Naive B cell (primary cell): Measurements from ENCODE around the gene TSHZ2. TPM values are rescaled to one million over a fixed set of nuclear protein-coding genes. Genes with fewer than 3 reads are reported as not detected.

Experiments used
- ATAC-seq, 2 donors: fragments of 150-1000 bp; cut with Tn5 transposase; 2 replicates each; pipeline ENCODE4 v1.10.0; 2021; ENCODE audit warnings: low read depth in 2 of 2, mild to moderate bottlenecking in 2 of 2, moderate library complexity in 2 of 2
- DNase-seq: peaks from one replicate; pipeline ENCODE4 v3.0.0; 2022
- H3K27ac Mint-ChIP-seq, 6 donors: one replicate each; pipeline ENCODE4 v1.8.0; 2020 to 2022; ENCODE audit warnings: mild to moderate bottlenecking in 6 of 6, mixed read lengths in 6 of 6, moderate library complexity in 5 of 6, inconsistent platforms in 2 of 6
- H3K27me3 Mint-ChIP-seq, 3 donors: one replicate each; pipeline ENCODE4 v1.8.0; 2021 to 2022; ENCODE audit warnings: mixed read lengths in 3 of 3, mild to moderate bottlenecking in 1 of 3
- H3K36me3 Mint-ChIP-seq, 2 donors: one replicate each; pipeline ENCODE4 v1.8.0; 2020 to 2022; ENCODE audit warnings: mixed read lengths in 2 of 2, inconsistent platforms in 1 of 2, mild to moderate bottlenecking in 1 of 2
- H3K4me1 Mint-ChIP-seq, 3 donors: one replicate each; pipeline ENCODE4 v1.8.0; 2020 to 2022; ENCODE audit warnings: mixed read lengths in 3 of 3, inconsistent platforms in 1 of 3, mild to moderate bottlenecking in 1 of 3, moderate library complexity in 1 of 3
- H3K4me3 Mint-ChIP-seq, 8 donors: one replicate each; pipeline ENCODE4 v1.8.0; 2020 to 2022; ENCODE audit warnings: mild to moderate bottlenecking in 8 of 8, mixed read lengths in 8 of 8, moderate library complexity in 8 of 8, inconsistent platforms in 2 of 8
- H3K9me3 Mint-ChIP-seq, 7 donors: one replicate each; pipeline ENCODE4 v1.8.0; 2020 to 2022; ENCODE audit warnings: mixed read lengths in 7 of 7, mild to moderate bottlenecking in 5 of 7, inconsistent platforms in 2 of 7, moderate library complexity in 1 of 7
- polyA plus RNA-seq, 6 donors: library from polyadenylated mRNA; unstranded; fragments of 300-500 nt; fragmentation: Illumina TruSeq; gene quantifications; one replicate each; pipeline ENCODE4 v1.2.3, GENCODE V29; 2021; ENCODE audit warnings: low read depth in 6 of 6

The TSHZ2 gene
- polyA plus RNA-seq, 6 donors from 2014 or later = 0.04 to 0.32 (median 0.13) TPM; not detected in 2

- H3K4me1 Mint-ChIP-seq = no peaks in the 10 kb centered on the region
- no peak overlapping the region for H3K27ac Mint-ChIP-seq
- DNase-seq (no peak), ATAC-seq (no peak)
- H3K27me3 Mint-ChIP-seq = peaks cover 10 to 29% (median 23%) of the 10 kb centered on the region in 3 donors
- no peaks in the 10 kb centered on the region for H3K36me3 Mint-ChIP-seq
- peaks cover 0 to 2% (median 0%) of the 10 kb centered on the region in 7 donors for H3K9me3 Mint-ChIP-seq
- no peak overlapping the region for H3K4me3 Mint-ChIP-seq
These were observed 158.6 kb downstream of the TSHZ2 start for GRCh38 chr20:53130795-53131194.

- no peaks in the 10 kb centered on the region for H3K36me3 Mint-ChIP-seq
- peaks cover 5 to 28% (median 23%) of the 10 kb centered on the region in 3 donors for H3K27me3 Mint-ChIP-seq
- DNase-seq (no peak), ATAC-seq (no peak)
- H3K4me1 Mint-ChIP-seq = no peaks in the 10 kb centered on the region
- H3K27ac Mint-ChIP-seq = no peak overlapping the region
- no peak overlapping the region for H3K4me3 Mint-ChIP-seq
- H3K9me3 Mint-ChIP-seq = no peaks in the 10 kb centered on the region
These were observed 161.0 kb downstream of the TSHZ2 start for GRCh38 chr20:53133125-53133524.

- ATAC-seq (no peak), DNase-seq (no peak)
- no peak overlapping the region for H3K4me3 Mint-ChIP-seq
- H3K4me1 Mint-ChIP-seq = no peaks in the 10 kb centered on the region
- no peak overlapping the region for H3K27ac Mint-ChIP-seq
- H3K36me3 Mint-ChIP-seq = no peaks in the 10 kb centered on the region
- H3K9me3 Mint-ChIP-seq = no peaks in the 10 kb centered on the region
- H3K27me3 Mint-ChIP-seq = peaks cover 9 to 32% (median 28%) of the 10 kb centered on the region in 3 donors
These were observed 161.5 kb downstream of the TSHZ2 start for GRCh38 chr20:53133628-53134027.

- ATAC-seq = no peak
- Mint-ChIP-seq H3K27me3 (peaks cover 13 to 36% (median 34%) of the 10 kb centered on the region in 3 donors), H3K4me1 (no peaks in the 10 kb centered on the region)
These were observed 164.3 kb downstream of the TSHZ2 start for GRCh38 chr20:53136473-53136872.

GRCh38 chr20:53138454-53139262 is 166.5 kb downstream of the TSHZ2 start:
- no peak overlapping the region for H3K4me3 Mint-ChIP-seq
- no peaks in the 10 kb centered on the region for H3K4me1 Mint-ChIP-seq
- H3K9me3 Mint-ChIP-seq = peaks cover 0 to 8% (median 2%) of the 10 kb centered on the region in 7 donors
- DNase-seq (no peak), ATAC-seq (no peak)
- no peaks in the 10 kb centered on the region for H3K36me3 Mint-ChIP-seq
- H3K27ac Mint-ChIP-seq = no peak overlapping the region
- peaks cover 13 to 35% (median 25%) of the 10 kb centered on the region in 3 donors for H3K27me3 Mint-ChIP-seq

More at GRCh38 chr20:53136473-53136872, 164.3 kb downstream of the TSHZ2 start:
- DNase-seq = no peak
- no peak overlapping the region for H3K27ac Mint-ChIP-seq
- no peaks in the 10 kb centered on the region for H3K36me3 Mint-ChIP-seq
- H3K4me3 Mint-ChIP-seq = no peak overlapping the region
- H3K9me3 Mint-ChIP-seq = peaks cover 0 to 2% (median 0%) of the 10 kb centered on the region in 7 donors

- no peak overlapping the region for H3K27ac Mint-ChIP-seq
- no peaks in the 10 kb centered on the region for H3K4me1 Mint-ChIP-seq
- H3K36me3 Mint-ChIP-seq = no peaks in the 10 kb centered on the region
- no peak overlapping the region for H3K4me3 Mint-ChIP-seq
- peaks cover 8 to 38% (median 11%) of the 10 kb centered on the region in 3 donors for H3K27me3 Mint-ChIP-seq
- ATAC-seq (no peak), DNase-seq (no peak)
- peaks cover 0 to 8% (median 2%) of the 10 kb centered on the region in 7 donors for H3K9me3 Mint-ChIP-seq
These were observed 169.3 kb downstream of the TSHZ2 start for GRCh38 chr20:53141201-53142050.

GRCh38 chr20:53142225-53143127 is 170.3 kb downstream of the TSHZ2 start:
- ATAC-seq (no peak), DNase-seq (no peak)
- Mint-ChIP-seq H3K27me3 (peaks cover 8 to 34% (median 8%) of the 10 kb centered on the region in 3 donors), H3K27ac (peak overlapping the region in 1 of 6 donors; percentile 33), H3K4me1 (no peaks in the 10 kb centered on the region), H3K9me3 (peaks cover 0 to 8% (median 2%) of the 10 kb centered on the region in 7 donors), H3K4me3 (peak overlapping the region in 1 of 8 donors; percentile 71), H3K36me3 (no peaks in the 10 kb centered on the region)

- Mint-ChIP-seq H3K4me1 (peaks cover 0 to 3% (median 0%) of the 10 kb centered on the region in 3 donors), H3K9me3 (peaks cover 0 to 8% (median 0%) of the 10 kb centered on the region in 7 donors), H3K36me3 (no peaks in the 10 kb centered on the region), H3K27ac (no peak overlapping the region), H3K4me3 (no peak overlapping the region), H3K27me3 (peaks cover 3 to 28% (median 20%) of the 10 kb centered on the region in 3 donors)
- ATAC-seq (no peak), DNase-seq (no peak)
These were observed 174.2 kb downstream of the TSHZ2 start for GRCh38 chr20:53146201-53146891.

- no peak for DNase-seq
- Mint-ChIP-seq H3K27me3 (peaks cover 16 to 32% (median 30%) of the 10 kb centered on the region in 3 donors), H3K36me3 (no peaks in the 10 kb centered on the region), H3K4me1 (peaks cover 0 to 3% (median 0%) of the 10 kb centered on the region in 3 donors), H3K9me3 (no peaks in the 10 kb centered on the region), H3K27ac (no peak overlapping the region), H3K4me3 (no peak overlapping the region)
- no peak for ATAC-seq
These were observed 176.6 kb downstream of the TSHZ2 start for GRCh38 chr20:53148771-53149147.

- Mint-ChIP-seq H3K9me3 (no peaks in the 10 kb centered on the region), H3K27ac (no peak overlapping the region), H3K4me1 (peaks cover 0 to 3% (median 0%) of the 10 kb centered on the region in 3 donors)
These were observed 177.2 kb downstream of the TSHZ2 start for GRCh38 chr20:53149148-53149889.

GRCh38 chr20:53149890-53150205 is 177.7 kb downstream of the TSHZ2 start:
- Mint-ChIP-seq H3K27me3 (peaks cover 22 to 36% (median 32%) of the 10 kb centered on the region in 3 donors), H3K4me1 (peaks cover 0 to 3% (median 0%) of the 10 kb centered on the region in 3 donors)

More at GRCh38 chr20:53149148-53149889, 177.2 kb downstream of the TSHZ2 start:
- H3K36me3 Mint-ChIP-seq = no peaks in the 10 kb centered on the region
- DNase-seq = no peak
- no peak overlapping the region for H3K4me3 Mint-ChIP-seq
- no peak for ATAC-seq
- H3K27me3 Mint-ChIP-seq = peaks cover 17 to 32% (median 31%) of the 10 kb centered on the region in 3 donors

GRCh38 chr20:53150532-53150931 is 178.4 kb downstream of the TSHZ2 start:
- peaks cover 22 to 42% (median 28%) of the 10 kb centered on the region in 3 donors for H3K27me3 Mint-ChIP-seq
- no peaks in the 10 kb centered on the region for H3K36me3 Mint-ChIP-seq
- DNase-seq = no peak
- no peaks in the 10 kb centered on the region for H3K9me3 Mint-ChIP-seq
- H3K27ac Mint-ChIP-seq = no peak overlapping the region
- H3K4me3 Mint-ChIP-seq = no peak overlapping the region
- no peak for ATAC-seq
- H3K4me1 Mint-ChIP-seq = peaks cover 0 to 3% (median 0%) of the 10 kb centered on the region in 3 donors

More at GRCh38 chr20:53149890-53150205, 177.7 kb downstream of the TSHZ2 start:
- Mint-ChIP-seq H3K4me3 (no peak overlapping the region), H3K36me3 (no peaks in the 10 kb centered on the region), H3K27ac (no peak overlapping the region), H3K9me3 (no peaks in the 10 kb centered on the region)
- ATAC-seq (no peak), DNase-seq (no peak)
